ENCODE results near the gene SCD5.
"Not testable (repeated sequence)": the region's sequence is repeated elsewhere in the genome, so short reads cannot be mapped to it uniquely, and the experiment has no call there.

The SCD5 gene

GRCh38 chr4:82798168-82799005 lies at the start of gene SCD5:
TSS of gene SCD5 (minus strand) at chr4:82798796. CDS start at chr4:82798537, 259 bp downstream.
- DNase-seq: peak; percentile 53

- no peak for DNase-seq
Observed at GRCh38 chr4:82842593-82842992, 44.0 kb upstream of the SCD5 start.

GRCh38 chr4:82839624-82840023 lies 41.0 kb upstream of the SCD5 start:
- DNase-seq: no peak

GRCh38 chr4:82833696-82834313 lies 35.2 kb upstream of the SCD5 start:
- no peak for DNase-seq

GRCh38 chr4:82833060-82833459 lies 34.5 kb upstream of the SCD5 start:
- DNase-seq: not testable (repeated sequence)

GRCh38 chr4:82825425-82825824 lies 26.8 kb upstream of the SCD5 start:
- no peak for DNase-seq

GRCh38 chr4:82823062-82823461 lies 24.5 kb upstream of the SCD5 start:
- no peak for DNase-seq

GRCh38 chr4:82820689-82821088 lies 22.1 kb upstream of the SCD5 start:
- DNase-seq: no peak

GRCh38 chr4:82818664-82819662 lies 20.4 kb upstream of the SCD5 start:
- DNase-seq: no peak

- not testable (repeated sequence) for DNase-seq
Observed at GRCh38 chr4:82816874-82817273, 18.3 kb upstream of the SCD5 start.

- DNase-seq: no peak
Observed at GRCh38 chr4:82814034-82814433, 15.4 kb upstream of the SCD5 start.

- no peak for DNase-seq
Observed at GRCh38 chr4:82811838-82812341, 13.3 kb upstream of the SCD5 start.

GRCh38 chr4:82811392-82811791 lies 12.8 kb upstream of the SCD5 start:
- no peak for DNase-seq

GRCh38 chr4:82810176-82810575 lies 11.6 kb upstream of the SCD5 start:
- no peak for DNase-seq

- DNase-seq: no peak
Observed at GRCh38 chr4:82809619-82810018, 11.0 kb upstream of the SCD5 start.

- DNase-seq: no peak
Observed at GRCh38 chr4:82803746-82804145, 5.2 kb upstream of the SCD5 start.

GRCh38 chr4:82802911-82803310 lies 4.3 kb upstream of the SCD5 start:
- no peak for DNase-seq

GRCh38 chr4:82801910-82802521 lies 3.4 kb upstream of the SCD5 start:
- DNase-seq: no peak

GRCh38 chr4:82799006-82799881 lies 648 bp upstream of the SCD5 start:
- no peak for DNase-seq

GRCh38 chr4:82797405-82798111 lies 1.0 kb downstream of the SCD5 start:
- DNase-seq: peak; percentile 4

GRCh38 chr4:82797040-82797404 lies 1.6 kb downstream of the SCD5 start:
- DNase-seq: no peak

All from activated gamma-delta T cell treated with Interleukin-2 at 50 U/mL for 16 hours (primary cell).